HL-60 (cell line): ENCODE data around the gene RUFY2.

ENCODE experiments used
- REST ChIP-seq: IDR thresholded peaks from 2 replicates; pipeline ENCODE4 v1.6.1; 2012; ENCODE audit warnings: low read depth; ENCODE audit not compliant: insufficient replicate concordance
- TF ChIP-seq, protein P1 (sequence below): IDR thresholded peaks from one replicate; pipeline ENCODE4 v1.5.1; 2011; ENCODE audit warnings: low read length, control low read depth, inconsistent platforms; ENCODE audit not compliant: insufficient read depth

GRCh38 chr10:68302871-68303270, 104.2 kb downstream of the RUFY2 start:
- TF ChIP-seq, protein P1, sequence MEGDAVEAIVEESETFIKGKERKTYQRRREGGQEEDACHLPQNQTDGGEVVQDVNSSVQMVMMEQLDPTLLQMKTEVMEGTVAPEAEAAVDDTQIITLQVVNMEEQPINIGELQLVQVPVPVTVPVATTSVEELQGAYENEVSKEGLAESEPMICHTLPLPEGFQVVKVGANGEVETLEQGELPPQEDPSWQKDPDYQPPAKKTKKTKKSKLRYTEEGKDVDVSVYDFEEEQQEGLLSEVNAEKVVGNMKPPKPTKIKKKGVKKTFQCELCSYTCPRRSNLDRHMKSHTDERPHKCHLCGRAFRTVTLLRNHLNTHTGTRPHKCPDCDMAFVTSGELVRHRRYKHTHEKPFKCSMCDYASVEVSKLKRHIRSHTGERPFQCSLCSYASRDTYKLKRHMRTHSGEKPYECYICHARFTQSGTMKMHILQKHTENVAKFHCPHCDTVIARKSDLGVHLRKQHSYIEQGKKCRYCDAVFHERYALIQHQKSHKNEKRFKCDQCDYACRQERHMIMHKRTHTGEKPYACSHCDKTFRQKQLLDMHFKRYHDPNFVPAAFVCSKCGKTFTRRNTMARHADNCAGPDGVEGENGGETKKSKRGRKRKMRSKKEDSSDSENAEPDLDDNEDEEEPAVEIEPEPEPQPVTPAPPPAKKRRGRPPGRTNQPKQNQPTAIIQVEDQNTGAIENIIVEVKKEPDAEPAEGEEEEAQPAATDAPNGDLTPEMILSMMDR: no peak
- TF ChIP-seq REST: no peak
